ENCODE measurements around the gene CTNNA2. TPM values are rescaled to one million over a fixed set of nuclear protein-coding genes. Genes with fewer than 3 reads are reported as not detected.

The CTNNA2 gene
- total and polyA plus RNA-seq, 9 of the 15 experiments (the other 6 are each of a cell fraction or from before 2014, with no cell fraction given), result 0.03 to 0.40 (median 0.15) TPM

DNA sequence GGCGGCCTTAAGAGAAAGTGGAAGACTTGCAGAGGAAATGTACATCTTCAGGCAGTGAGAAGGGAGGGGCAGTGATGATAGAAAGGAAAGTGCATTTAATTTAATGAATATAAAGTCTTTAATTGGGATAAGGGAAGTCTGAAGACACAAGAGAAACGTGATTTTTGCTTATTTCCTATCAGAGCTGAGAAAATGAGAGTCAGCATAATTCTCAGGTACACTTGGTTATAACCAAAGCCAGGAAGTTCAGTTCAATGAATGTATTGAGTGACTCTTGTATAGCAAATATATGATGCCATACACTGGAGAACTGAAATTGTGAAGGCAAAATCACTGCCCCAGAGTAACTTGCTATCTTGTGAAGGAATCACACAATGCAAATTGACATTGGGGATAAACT is 535.4 kb downstream of the CTNNA2 start (continued):
- TF ChIP-seq, protein P1, sequence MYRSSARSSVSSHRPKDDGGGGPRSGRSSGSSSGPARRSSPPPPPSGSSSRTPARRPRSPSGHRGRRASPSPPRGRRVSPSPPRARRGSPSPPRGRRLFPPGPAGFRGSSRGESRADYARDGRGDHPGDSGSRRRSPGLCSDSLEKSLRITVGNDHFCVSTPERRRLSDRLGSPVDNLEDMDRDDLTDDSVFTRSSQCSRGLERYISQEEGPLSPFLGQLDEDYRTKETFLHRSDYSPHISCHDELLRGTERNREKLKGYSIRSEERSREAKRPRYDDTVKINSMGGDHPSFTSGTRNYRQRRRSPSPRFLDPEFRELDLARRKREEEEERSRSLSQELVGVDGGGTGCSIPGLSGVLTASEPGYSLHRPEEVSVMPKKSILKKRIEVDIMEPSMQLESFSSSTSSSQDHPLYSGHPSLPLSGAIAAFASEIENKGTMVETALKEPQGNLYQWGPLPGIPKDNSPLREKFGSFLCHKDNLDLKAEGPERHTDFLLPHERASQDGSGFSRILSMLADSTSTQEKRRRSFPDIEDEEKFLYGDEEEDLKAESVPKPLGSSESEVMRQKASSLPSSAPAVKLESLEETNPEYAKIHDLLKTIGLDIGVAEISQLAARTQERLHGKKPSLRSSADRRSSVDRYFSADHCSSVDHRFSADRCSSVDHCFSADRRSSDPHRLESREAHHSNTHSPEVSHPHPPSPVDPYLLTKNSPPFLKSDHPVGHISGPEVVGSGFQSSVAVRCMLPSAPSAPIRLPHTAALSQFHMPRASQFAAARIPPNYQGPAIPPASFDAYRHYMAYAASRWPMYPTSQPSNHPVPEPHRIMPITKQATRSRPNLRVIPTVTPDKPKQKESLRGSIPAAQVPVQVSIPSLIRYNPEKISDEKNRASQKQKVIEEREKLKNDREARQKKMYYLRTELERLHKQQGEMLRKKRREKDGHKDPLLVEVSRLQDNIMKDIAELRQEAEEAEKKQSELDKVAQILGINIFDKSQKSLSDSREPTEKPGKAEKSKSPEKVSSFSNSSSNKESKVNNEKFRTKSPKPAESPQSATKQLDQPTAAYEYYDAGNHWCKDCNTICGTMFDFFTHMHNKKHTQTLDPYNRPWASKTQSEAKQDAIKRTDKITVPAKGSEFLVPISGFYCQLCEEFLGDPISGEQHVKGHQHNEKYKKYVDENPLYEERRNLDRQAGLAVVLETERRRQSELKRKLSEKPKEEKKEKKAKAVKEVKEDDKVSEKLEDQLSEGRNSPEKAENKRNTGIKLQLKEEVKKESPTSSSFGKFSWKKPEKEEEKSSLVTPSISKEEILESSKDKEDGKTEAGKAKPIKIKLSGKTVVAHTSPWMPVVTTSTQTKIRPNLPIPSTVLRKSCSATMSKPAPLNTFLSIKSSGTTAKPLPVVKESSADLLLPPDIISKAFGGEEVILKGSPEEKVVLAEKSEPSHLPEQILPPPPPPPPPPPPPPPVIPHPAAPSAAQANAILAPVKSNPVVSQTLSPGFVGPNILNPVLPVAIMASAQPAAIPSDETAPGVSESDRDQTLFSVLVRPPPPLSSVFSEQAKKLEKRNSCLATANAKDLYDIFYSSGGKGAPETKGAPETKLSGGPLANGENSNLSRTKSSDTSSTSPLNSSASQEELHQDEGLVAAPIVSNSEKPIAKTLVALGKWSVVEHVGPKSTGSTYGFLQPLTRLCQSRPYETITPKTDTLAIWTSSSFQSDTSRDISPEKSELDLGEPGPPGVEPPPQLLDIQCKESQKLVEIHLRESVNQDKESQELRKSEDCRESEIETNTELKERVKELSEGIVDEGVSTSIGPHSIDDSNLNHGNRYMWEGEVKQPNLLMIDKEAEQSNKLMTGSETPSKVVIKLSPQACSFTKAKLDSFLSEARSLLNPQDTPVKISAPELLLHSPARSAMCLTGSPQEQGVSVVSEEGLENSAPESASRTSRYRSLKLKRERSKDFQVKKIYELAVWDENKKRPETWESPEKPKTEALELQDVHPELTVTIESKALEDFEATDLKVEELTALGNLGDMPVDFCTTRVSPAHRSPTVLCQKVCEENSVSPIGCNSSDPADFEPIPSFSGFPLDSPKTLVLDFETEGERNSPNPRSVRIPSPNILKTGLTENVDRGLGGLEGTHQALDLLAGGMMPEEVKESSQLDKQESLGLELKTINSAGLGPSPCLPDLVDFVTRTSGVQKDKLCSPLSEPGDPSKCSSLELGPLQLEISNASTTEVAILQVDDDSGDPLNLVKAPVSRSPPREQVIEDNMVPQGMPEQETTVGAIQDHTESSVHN (IDR thresholded peaks at IDR 0.05; ENCODE audit: borderline replicate concordance in 1 of 2, low read depth in 1 of 2), result no peak
- TF ChIP-seq, protein P2, sequence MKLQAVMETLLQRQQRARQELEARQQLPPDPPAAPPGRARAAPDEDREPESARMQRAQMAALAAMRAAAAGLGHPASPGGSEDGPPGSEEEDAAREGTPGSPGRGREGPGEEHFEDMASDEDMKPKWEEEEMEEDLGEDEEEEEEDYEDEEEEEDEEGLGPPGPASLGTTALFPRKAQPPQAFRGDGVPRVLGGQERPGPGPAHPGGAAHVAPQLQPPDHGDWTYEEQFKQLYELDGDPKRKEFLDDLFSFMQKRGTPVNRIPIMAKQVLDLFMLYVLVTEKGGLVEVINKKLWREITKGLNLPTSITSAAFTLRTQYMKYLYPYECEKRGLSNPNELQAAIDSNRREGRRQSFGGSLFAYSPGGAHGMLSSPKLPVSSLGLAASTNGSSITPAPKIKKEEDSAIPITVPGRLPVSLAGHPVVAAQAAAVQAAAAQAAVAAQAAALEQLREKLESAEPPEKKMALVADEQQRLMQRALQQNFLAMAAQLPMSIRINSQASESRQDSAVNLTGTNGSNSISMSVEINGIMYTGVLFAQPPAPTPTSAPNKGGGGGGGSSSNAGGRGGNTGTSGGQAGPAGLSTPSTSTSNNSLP (IDR thresholded peaks at IDR 0.05; ENCODE audit: borderline replicate concordance, low read depth, low read length), result no peak
- no peak for TF ChIP-seq MEF2A (IDR thresholded peaks at IDR 0.05; ENCODE audit: control insufficient read depth, low read depth, low read length)
- no peak for TF ChIP-seq FOXP1 (CRISPR knock-in tag; IDR thresholded peaks at IDR 0.05)
- TF ChIP-seq C11orf30 (IDR thresholded peaks at IDR 0.05; ENCODE audit: low read depth), result peak; percentile 47; the same call in 1 of the 2 replicates
- TF ChIP-seq, protein P3, sequence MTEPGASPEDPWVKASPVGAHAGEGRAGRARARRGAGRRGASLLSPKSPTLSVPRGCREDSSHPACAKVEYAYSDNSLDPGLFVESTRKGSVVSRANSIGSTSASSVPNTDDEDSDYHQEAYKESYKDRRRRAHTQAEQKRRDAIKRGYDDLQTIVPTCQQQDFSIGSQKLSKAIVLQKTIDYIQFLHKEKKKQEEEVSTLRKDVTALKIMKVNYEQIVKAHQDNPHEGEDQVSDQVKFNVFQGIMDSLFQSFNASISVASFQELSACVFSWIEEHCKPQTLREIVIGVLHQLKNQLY (CRISPR knock-in tag; conservative IDR thresholded peaks at IDR 0.05), result no peak
- TF ChIP-seq, protein P4, sequence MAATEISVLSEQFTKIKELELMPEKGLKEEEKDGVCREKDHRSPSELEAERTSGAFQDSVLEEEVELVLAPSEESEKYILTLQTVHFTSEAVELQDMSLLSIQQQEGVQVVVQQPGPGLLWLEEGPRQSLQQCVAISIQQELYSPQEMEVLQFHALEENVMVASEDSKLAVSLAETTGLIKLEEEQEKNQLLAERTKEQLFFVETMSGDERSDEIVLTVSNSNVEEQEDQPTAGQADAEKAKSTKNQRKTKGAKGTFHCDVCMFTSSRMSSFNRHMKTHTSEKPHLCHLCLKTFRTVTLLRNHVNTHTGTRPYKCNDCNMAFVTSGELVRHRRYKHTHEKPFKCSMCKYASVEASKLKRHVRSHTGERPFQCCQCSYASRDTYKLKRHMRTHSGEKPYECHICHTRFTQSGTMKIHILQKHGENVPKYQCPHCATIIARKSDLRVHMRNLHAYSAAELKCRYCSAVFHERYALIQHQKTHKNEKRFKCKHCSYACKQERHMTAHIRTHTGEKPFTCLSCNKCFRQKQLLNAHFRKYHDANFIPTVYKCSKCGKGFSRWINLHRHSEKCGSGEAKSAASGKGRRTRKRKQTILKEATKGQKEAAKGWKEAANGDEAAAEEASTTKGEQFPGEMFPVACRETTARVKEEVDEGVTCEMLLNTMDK (IDR thresholded peaks at IDR 0.05; ENCODE audit: borderline replicate concordance, insufficient read depth, low read depth, low read length, poor library complexity, severe bottlenecking), result no peak
- no peak for TF ChIP-seq FOXM1 (IDR thresholded peaks at IDR 0.05; ENCODE audit: low read depth)
- TF ChIP-seq FOXM1 (CRISPR knock-in tag; IDR thresholded peaks at IDR 0.05; ENCODE audit: low read depth), result no peak
- peak; percentile 59; the same call in 1 of the 2 replicates for TF ChIP-seq MAFG (tag; conservative IDR thresholded peaks at IDR 0.05)

All from K562 (cell line).